Measurements from ENCODE around the gene TMOD3.
A peak's percentile ranks its signal among the peaks of the same experiment; 100 is the strongest.

The TMOD3 gene

DNA sequence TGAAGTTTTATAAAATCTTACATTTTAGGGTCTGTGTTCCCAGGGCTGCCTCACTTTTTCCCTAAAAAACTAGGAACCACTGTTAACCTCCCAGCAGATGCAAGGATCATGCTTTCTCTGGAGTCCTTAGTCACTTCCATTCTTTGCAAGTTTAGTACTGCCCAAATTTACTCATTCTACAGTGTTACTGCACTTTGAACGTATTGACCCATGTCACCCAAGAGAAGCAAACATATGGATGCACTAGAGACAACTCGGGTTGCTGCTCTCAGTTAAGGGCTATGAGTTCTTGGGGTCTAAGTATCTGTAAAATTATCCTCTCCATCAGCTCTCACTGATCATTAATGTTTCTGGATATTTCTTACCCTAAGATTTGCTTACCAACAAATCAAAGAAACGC lies 83.1 kb downstream of the TMOD3 start:
- DNase-seq = no peak

DNA sequence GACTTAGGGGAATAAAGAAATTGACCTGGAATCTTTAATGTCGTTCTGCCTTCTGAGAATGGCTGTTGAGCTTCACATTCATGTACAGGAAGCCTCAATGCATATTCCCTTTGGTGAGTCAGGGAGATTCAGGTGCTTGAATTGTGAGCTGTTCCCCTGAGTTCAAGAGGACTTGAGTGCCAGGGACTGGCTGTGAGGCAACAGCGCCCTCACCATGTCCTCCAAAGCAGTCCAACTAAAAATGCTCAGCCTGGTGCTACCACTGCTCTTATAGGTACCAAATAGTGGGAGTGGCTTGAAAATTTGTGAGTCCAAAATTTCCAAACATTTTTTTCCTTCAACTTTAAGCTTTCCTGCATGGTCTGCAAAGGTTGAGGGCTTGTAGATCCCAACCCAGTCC lies 88.0 kb downstream of the TMOD3 start:
- peak; percentile 46 for DNase-seq

DNA sequence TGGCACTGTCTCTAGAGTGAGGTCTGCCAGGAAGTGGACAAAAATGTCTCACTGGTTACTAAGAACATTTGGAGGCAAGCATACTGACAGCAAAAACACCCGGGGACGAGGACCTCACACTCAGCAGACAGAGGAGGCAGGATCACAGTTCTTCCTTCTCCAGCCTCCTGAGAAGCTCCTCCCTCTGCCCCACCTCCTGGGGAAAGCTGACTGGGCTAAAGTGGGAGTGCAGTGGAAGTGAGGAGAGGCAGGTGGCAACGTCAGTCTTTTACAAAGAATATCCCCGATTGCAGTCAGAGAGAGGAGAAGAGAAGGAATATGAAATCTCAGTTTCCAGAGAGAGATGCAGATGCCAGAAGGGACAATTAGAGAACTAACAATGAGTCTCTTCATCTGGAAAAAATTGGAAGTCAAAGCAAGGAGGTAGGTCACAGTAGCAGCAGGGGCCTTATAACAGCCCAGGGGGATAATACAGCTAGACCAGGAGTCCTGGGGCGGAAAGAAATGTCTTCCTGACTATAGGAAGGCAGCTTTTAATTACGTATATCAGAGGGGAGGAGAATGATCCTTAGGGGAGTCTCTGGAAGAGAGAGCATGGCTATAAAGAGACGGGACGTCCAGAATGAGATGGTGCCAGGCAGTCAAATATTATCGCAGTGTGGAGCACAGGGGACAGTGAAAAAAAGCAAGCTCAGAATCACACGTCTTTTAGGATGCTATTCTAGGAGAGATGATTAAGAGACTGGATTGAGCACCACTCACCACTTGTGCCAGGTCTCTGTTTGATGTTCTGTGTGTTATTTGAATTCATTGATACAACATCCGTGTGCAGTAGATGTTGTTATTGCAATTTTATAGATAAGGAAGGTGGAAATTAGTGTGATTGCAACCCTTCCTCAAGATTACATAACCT lies 95.0 kb downstream of the TMOD3 start:
- DNase-seq = no peak

DNA sequence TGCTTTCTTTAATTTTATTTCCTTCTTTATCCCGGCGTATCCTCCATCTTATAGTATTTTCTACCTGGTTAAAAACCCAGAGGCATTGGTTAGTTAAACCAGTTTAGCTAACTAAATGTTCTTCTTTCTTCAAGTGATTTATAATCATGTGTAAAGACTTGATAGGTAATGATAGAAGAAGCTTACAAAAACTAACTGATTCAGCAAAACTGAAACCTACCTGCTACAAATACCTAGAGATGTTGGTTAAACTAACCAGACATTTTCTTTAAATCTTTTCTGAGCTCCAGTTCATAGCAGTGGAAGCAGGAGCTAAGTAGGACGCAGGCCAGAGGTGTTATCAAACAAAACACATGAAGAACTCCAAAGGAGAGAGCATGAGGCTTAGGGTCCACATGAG lies 97.4 kb downstream of the TMOD3 start:
- DNase-seq = no peak

DNA sequence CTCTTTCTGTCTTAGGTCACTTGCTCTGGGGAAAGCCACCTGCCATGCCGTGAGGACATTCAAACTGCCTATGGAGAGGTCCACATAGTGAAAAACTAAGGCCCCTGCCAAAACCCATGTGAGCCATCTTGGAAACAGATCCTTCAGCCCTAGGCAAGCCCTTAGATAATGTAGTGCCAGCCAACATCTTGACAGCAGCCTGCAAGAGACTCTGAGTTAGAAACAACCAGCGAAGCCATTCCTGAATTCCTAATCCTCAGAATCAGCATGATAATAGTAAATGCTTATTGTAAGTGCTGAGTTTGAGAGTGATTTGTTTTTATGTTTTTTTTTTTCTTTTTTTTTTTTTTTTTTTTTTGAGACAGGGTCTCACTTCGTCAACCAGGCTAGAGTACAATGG lies 101.6 kb downstream of the TMOD3 start:
- no peak for DNase-seq

DNA sequence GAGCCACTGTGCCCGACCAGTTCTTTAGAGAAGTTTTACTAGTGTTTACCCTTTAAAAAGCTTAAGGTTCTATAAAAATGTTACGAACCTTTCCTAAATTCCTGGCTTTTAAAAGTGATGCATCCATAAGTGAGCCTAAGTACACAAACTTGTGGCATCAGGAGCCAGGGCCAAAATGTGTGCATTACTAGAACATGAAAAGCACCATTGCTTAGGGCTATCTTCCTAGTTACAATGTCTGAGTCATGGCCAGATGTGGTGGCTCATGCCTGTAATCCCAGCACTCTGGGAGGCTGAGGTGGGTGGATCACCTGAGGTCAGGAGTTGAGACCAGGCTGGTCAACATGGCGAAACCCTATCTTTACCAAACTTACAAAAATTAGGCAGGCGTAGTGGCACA lies 102.2 kb downstream of the TMOD3 start:
- DNase-seq = no peak

DNA sequence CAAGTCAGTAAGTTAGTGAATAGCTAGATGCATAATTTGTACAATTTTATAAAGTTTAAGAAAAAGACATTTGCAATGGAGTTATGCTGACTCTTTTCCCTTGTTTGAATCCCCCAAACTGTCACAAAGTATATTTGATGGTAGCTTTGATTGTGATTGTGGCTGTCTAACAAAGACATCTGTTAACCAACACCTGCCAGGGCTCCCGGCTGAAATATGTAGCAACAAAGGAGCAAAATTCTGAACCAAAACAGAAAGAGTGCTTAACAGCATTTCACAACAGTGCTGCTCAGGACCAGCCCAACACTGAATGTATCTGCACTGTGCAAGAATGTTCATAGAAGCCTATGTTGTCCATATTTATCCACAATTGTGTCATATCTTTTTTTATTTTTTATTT lies 102.7 kb downstream of the TMOD3 start:
- DNase-seq = no peak

DNA sequence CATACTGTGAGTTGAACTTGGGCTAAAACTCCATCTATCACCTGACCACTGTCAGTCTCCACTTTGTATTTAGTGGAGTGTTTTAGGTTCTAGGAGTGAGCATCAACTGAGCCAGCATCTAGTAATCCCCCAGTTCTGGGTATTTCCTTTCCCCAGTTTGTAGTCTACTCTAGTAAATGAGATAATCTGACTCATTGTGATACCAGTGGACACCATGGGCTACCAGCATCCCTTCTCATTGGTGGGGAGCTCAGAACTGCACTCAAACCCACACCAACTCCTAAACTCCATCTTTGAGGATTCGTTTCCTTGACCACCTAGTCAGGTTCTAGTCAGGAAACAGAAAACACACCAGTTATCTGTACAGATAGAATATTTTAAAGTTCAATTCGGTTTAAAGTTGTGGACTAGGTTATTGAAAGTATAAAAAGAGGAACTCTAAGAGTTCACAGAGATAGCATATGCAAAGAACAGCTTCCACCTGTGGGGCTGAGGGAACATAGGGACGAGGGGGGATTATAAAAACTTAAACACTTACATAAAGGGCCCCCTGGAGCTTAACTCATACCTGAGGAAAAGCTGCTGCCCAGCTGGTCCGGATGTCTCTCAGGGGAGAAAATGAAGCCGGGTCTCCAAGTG lies 106.1 kb downstream of the TMOD3 start:
- DNase-seq = no peak

DNA sequence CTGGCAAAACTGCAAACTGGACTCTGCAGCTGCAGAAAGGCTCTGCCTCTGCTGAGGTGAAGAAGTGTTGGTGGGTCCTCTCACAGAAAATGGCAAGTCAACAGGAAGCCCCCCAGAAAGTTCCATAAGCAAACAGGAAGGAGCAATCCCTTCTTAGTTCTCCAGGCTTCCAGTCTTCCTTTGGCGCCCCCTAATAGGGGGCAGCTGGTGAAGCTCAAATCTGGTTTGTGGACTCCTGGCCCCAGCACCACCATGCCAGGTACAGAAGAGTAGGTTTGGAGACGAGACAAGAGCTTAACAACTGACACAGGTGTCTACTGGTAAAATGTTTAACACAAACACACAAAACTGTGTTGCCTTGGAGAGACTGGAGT lies 106.6 kb downstream of the TMOD3 start:
- DNase-seq = no peak

DNA sequence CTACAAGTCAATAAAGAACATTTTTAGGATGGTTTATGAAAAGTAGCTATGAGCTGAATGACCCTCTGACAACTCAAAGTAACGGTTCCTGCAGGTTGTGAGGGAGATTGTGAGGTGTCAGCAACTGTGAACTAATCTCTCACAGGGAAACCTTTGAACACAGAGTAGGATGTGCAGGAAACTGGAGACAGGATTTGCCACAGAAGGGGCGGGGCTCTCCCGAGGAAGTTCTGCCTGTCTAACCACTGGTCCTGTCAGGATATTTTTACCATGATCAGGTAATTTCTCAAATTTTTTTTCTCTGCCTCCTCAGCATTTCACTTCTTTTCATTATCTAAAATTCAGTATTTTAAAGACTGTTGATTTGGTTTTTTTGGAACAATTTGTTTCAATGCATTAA lies 108.8 kb downstream of the TMOD3 start:
- no peak for DNase-seq

DNA sequence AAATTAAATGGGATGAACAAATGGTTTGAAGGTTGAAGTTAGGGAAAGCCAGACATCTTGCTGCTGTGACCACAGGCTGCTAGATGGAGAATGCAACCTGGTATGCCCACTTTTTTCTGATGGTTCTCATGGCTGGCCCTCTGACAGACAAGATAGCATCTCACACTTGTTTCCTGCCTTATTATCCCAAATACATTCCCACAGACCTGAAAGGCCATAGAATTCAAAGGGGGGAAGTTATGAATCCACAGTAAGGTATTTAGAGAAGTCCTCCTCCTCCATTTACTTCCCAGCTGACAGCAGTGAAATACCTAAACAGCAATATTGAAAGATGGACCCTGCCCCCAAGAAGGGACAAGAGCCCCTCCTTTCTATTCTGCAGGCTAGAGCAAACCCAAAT lies 109.8 kb downstream of the TMOD3 start:
- DNase-seq = no peak

DNA sequence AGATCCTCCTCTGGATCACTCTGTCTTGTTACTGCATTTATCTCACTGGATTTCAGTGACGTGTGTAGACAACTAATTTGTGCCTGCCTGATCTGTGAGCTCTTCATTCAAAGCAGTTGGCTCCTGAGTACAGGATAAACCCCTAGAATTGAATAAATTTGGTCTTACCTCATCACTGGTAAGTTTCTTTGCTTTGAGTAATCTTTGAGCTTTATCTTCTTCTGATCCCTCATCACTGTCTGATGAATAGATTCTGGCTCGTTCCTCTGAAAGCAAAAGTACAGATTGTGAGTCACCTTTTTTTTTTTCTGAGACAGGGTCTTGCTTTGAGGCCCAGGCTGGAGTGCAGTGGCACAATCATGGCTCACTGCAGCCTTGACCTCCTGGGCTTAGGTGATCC lies 117.7 kb downstream of the TMOD3 start:
- DNase-seq = no peak

DNA sequence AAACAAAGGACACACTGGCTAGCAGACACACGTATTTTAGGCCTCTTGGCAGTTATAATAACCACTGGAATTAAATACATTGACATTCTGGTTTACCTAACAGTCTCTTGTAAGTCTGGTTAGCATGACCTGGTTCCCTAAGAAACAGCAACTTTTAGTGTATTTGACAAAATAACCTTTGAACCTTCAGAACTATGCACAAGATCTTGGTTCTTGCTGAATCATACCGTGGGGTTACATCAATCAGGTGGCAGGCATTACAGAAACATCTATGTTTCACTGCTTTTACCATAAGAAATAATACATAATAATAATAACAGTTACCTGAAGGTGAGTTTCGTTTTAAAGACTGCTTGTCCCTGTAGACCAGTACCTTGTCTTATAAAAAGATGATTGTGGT lies 123.4 kb downstream of the TMOD3 start:
- no peak for DNase-seq

DNA sequence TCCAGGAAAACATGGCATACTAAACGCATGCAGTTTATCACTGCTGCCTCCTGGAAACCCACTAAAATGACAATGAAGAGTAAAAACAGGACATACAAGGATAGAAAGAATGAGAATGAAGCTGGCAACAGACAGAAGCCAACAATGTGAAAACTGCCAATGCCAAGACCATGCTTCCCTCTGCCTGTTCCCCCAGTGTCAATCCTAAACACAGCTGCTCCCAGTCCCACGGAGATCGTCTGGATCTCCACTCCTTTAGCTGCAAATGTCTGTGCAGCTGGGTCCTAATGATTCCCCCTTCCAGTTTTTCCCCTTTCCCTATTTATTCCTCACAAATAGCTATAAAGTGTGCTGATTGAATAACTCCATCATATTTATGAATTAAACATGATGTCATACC lies 126.1 kb downstream of the TMOD3 start:
- DNase-seq = no peak
